NCI-H524 (cell line): ENCODE measurements around the gene ADAM22.
A peak's percentile ranks its signal among the peaks of the same experiment; 100 is the strongest.
"Not testable (repeated sequence)": the region's sequence is repeated elsewhere in the genome, so short reads cannot be mapped to it uniquely, and the experiment has no call there.

Experiments used
- DNase-seq, 2 experiments: peaks; one replicate each; lab custom pipeline; 2025; lab: John Stamatoyannopoulos, UW

ADAM22 gene

GRCh38 chr7:87933953-87934698 lies at the start of gene ADAM22:
ADAM22 (plus strand) TSS chr7:87934251; CDS start chr7:87934466, 215 bp downstream.
- peak; percentile 91 to 96 for DNase-seq

- DNase-seq = no peak
These were observed 49.0 kb upstream of the ADAM22 start for GRCh38 chr7:87885018-87885417.

DNA sequence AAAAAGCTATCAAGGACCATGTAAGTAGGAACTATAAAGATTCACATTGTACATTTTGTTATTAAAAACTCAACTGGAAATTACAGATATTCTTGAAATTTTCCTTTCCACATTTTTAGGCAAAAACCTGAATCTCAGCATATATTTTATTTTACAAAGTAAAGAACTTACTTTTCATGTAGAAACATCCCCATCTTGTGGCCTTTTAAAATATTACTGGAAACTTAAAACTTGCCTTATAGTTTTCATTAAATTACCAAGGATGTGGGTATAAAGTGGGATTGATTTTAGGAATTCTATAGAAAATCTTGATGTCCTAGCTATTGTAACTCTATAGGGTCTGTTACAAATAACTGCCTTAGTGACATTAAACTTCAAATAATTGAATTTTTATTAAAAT lies 47.2 kb upstream of the ADAM22 start:
- peak in 1 of 2 experiments; percentile 37 for DNase-seq

DNA sequence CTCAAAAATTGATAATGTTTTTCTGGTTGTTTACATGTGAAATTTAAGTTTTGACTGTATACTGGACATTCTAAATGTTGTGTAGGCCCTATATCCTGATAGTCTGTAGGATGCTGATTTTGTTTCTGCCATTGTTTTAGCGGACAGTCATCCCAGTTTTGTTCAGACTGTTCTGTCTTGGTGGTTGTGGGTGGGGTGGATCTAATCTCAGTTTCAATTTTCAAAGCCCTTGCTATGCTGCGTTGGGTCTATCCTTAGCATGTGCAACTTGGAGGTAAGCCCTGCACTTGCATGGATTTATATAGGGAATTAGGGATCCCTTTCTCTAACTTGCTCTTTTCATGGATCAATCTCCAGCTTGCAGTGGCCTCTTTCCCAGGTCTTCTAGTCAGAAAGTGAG lies 38.7 kb upstream of the ADAM22 start:
- no peak for DNase-seq

GRCh38 chr7:87899255-87899654 lies 34.8 kb upstream of the ADAM22 start:
- DNase-seq = no peak

GRCh38 chr7:87907136-87907906 lies 26.7 kb upstream of the ADAM22 start:
- DNase-seq = not testable (repeated sequence)

DNA sequence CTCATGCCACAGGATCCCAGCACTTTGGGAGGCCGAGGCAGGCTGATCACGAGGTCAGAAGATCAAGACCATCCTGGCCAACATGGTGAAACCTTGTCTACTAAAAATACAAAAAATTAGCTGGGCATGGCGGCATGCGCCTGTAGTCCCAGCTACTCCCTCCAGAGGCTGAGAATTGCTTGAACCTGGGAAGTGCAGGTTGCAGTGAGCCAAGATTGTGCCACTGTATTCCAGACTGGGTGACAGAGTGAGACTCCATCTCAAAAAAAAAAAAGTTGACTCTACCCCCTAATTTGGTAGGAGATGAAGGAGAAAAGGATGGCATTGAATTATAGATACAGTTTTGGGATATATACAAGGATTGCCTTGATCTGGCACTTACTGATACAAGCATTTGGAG lies 25.2 kb upstream of the ADAM22 start:
- DNase-seq = not testable (repeated sequence)

DNA sequence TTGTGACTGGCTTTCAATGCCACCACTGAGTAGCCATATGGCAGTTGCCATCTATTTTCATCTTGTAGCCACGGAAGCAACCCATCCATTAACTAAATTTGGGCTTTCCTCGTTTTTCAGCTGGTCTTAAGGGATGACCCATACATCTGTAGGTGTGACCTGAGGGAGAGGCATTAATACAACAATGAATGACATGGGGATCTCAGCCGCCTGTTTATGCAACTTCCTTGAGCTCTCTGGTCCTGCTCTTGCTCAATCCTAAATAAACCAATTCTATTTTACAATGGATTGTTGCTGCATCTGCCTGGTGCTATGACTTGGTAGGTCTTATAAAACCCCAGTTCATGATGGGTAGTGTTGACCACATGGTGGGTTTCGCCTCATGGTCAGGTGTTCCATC lies 21.9 kb upstream of the ADAM22 start:
- DNase-seq = no peak

GRCh38 chr7:87918740-87919139 lies 15.3 kb upstream of the ADAM22 start:
- DNase-seq = no peak

- DNase-seq = no peak
These were observed 14.2 kb upstream of the ADAM22 start for GRCh38 chr7:87919875-87920274.

- no peak for DNase-seq
These were observed 13.5 kb upstream of the ADAM22 start for GRCh38 chr7:87920578-87920977.

GRCh38 chr7:87922759-87923395 lies 11.2 kb upstream of the ADAM22 start:
- not testable (repeated sequence) for DNase-seq

GRCh38 chr7:87926581-87927461 lies 7.2 kb upstream of the ADAM22 start:
- peak; percentile 6 to 15 for DNase-seq

- no peak for DNase-seq
These were observed 472 bp upstream of the ADAM22 start for GRCh38 chr7:87933605-87933952.

DNA sequence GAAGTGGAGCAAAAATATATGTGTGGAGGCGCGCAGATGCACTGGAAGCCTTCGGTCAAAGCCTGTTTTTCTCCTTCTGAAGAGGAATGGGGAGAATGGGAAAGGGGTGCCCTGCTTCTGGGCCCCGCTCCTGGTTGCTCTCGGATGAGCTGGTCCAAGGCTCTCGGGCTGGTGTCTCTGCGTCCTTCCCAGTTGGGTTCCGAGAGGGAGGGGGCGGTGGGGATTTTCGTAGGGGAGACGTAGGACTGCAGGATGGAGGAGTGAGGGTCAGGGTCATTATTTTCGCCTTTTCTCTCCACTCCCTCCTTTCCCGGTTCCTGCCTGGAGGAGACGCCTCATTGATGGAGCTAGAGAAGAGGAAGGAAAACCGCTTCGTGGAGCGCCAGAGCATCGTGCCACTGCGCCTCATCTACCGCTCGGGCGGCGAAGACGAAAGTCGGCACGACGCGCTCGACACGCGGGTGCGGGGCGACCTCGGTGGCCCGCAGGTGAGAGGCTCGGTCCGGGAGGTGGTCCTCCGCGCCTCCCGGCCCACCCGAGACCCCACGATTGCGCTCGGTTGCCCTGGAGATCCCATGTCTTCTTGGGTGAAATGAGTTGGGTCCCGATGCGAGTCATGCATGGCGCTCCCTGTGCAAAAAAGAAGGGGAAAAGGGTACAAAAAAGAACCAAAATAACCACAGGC lies 790 bp downstream of the ADAM22 start:
- DNase-seq = peak; percentile 35 to 46

GRCh38 chr7:87935384-87935706 lies 1.3 kb downstream of the ADAM22 start:
- DNase-seq = peak in 1 of 2 experiments; percentile 30

GRCh38 chr7:87941138-87941537 lies 7.1 kb downstream of the ADAM22 start:
- DNase-seq = no peak

DNA sequence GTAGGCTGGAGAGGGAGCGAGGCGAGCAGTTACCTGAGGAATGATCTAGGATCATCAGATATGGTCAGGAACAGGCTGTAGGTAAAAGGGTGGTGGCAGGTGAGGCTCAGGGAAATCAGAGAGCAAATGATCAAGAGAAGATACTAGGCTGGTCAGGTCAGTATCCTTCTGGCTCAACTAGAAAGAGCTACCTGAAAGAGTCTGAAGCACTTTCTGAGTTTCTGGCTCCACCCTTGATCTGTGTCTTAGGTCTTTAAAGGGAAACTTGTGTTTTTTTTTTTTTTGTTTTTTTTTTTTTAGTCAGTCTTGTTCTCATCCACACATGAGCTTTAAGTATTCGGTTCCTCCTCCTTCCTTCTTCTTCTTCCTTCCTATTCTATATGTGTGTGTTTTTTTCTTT lies 10.5 kb downstream of the ADAM22 start:
- no peak for DNase-seq

- DNase-seq = not testable (repeated sequence)
These were observed 11.9 kb downstream of the ADAM22 start for GRCh38 chr7:87945926-87946325.

GRCh38 chr7:87948371-87948770 lies 14.3 kb downstream of the ADAM22 start:
- DNase-seq = no peak

DNA sequence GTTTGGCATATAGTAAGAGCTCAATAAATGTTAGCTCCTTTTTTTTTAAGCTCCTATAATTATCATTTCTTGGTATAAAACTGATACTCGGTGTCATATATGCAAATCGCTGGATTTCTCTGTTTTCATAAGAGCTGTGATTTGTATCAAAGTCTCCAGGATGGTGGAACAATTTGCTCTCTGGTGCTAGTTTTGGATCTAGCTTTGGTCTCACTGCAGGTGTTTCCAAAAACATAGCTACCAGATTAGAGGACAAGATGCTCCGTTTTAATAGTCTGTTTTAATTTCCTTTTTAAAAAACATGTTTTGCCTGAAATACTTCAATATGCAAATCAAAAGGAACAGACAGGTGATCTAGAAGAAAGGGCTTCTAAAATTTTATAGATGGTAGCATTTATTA lies 25.3 kb downstream of the ADAM22 start:
- no peak for DNase-seq
